HG03095 (cell line): Measurements from ENCODE around the gene YLPM1.
A peak's percentile ranks its signal among the peaks of the same experiment; 100 is the strongest.
"Not testable (repeated sequence)": the region's sequence is repeated elsewhere in the genome, so short reads cannot be mapped to it uniquely, and the experiment has no call there.

Experiments
- ATAC-seq: cut with Tn5 transposase; IDR thresholded peaks from one replicate; pipeline ENCODE4 v1.9.1; 2021; ENCODE audit warnings: moderate library complexity; ENCODE audit not compliant: unreplicated experiment

Gene YLPM1

GRCh38 chr14:74762917-74763802 lies at the start of gene YLPM1:
TSS of gene YLPM1 (plus strand) at chr14:74763316. CDS start at chr14:74763490, 174 bp downstream.
- ATAC-seq, result peak; percentile 83

- no peak for ATAC-seq
Observed at GRCh38 chr14:74713395-74713735, 49.8 kb upstream of the YLPM1 start.

- no peak for ATAC-seq
Observed at GRCh38 chr14:74720526-74720925, 42.6 kb upstream of the YLPM1 start.

GRCh38 chr14:74723134-74723533 lies 40.0 kb upstream of the YLPM1 start:
- ATAC-seq, result no peak

GRCh38 chr14:74732387-74732786 lies 30.7 kb upstream of the YLPM1 start:
- no peak for ATAC-seq

GRCh38 chr14:74733221-74733620 lies 29.9 kb upstream of the YLPM1 start:
- no peak for ATAC-seq

GRCh38 chr14:74735125-74735524 lies 28.0 kb upstream of the YLPM1 start:
- no peak for ATAC-seq

- ATAC-seq, result no peak
Observed at GRCh38 chr14:74737753-74738325, 25.3 kb upstream of the YLPM1 start.

GRCh38 chr14:74739293-74740030 lies 23.7 kb upstream of the YLPM1 start:
- ATAC-seq, result no peak

GRCh38 chr14:74747237-74747636 lies 15.9 kb upstream of the YLPM1 start:
- no peak for ATAC-seq

- ATAC-seq, result no peak
Observed at GRCh38 chr14:74754157-74754556, 9.0 kb upstream of the YLPM1 start.

GRCh38 chr14:74754899-74755298 lies 8.2 kb upstream of the YLPM1 start:
- no peak for ATAC-seq

GRCh38 chr14:74756326-74756725 lies 6.8 kb upstream of the YLPM1 start:
- no peak for ATAC-seq

GRCh38 chr14:74758505-74758904 lies 4.6 kb upstream of the YLPM1 start:
- ATAC-seq, result not testable (repeated sequence)

- ATAC-seq, result no peak
Observed at GRCh38 chr14:74763803-74764531, 851 bp downstream of the YLPM1 start.

GRCh38 chr14:74765721-74766120 lies 2.6 kb downstream of the YLPM1 start:
- ATAC-seq, result no peak

- ATAC-seq, result no peak
Observed at GRCh38 chr14:74771399-74771798, 8.3 kb downstream of the YLPM1 start.

GRCh38 chr14:74784634-74785033 lies 21.5 kb downstream of the YLPM1 start:
- no peak for ATAC-seq

GRCh38 chr14:74785056-74785613 lies 22.0 kb downstream of the YLPM1 start:
- ATAC-seq, result no peak

- no peak for ATAC-seq
Observed at GRCh38 chr14:74786796-74787315, 23.7 kb downstream of the YLPM1 start.
